ENCODE data around the gene FAM50A.

FAM50A gene

GRCh38 chrX:154462396-154462795 lies 18.5 kb downstream of the FAM50A start:
- no peak for DNase-seq (ENCODE audit: low spot score)
- in situ Hi-C loops (cut with MboI; ENCODE audit: low sequenced_read_pairs, unreplicated experiment) = no loop called here
- TF ChIP-seq CTCF (IDR thresholded peaks at IDR 0.05; ENCODE audit: borderline replicate concordance, control extremely low read depth, extremely low read depth, insufficient read depth, missing control alignments) = no peak

GRCh38 chrX:154463611-154464220 lies 19.8 kb downstream of the FAM50A start:
- TF ChIP-seq CTCF (IDR thresholded peaks at IDR 0.05; ENCODE audit: borderline replicate concordance, control extremely low read depth, extremely low read depth, insufficient read depth, missing control alignments) = no peak
- no peak for DNase-seq (ENCODE audit: low spot score)
- in situ Hi-C loops (cut with MboI; ENCODE audit: low sequenced_read_pairs, unreplicated experiment) = no loop called here

- DNase-seq (ENCODE audit: low spot score) = no peak
- in situ Hi-C loops (cut with MboI; ENCODE audit: low sequenced_read_pairs, unreplicated experiment) = no loop called here
- no peak for TF ChIP-seq CTCF (IDR thresholded peaks at IDR 0.05; ENCODE audit: borderline replicate concordance, control extremely low read depth, extremely low read depth, insufficient read depth, missing control alignments)
These were observed 20.9 kb downstream of the FAM50A start for GRCh38 chrX:154464806-154465365.

GRCh38 chrX:154465601-154466000 lies 21.7 kb downstream of the FAM50A start:
- no peak for TF ChIP-seq CTCF (IDR thresholded peaks at IDR 0.05; ENCODE audit: borderline replicate concordance, control extremely low read depth, extremely low read depth, insufficient read depth, missing control alignments)
- in situ Hi-C loops (cut with MboI; ENCODE audit: low sequenced_read_pairs, unreplicated experiment) = no loop called here
- DNase-seq (ENCODE audit: low spot score) = no peak

- DNase-seq (ENCODE audit: low spot score) = no peak
- TF ChIP-seq CTCF (IDR thresholded peaks at IDR 0.05; ENCODE audit: borderline replicate concordance, control extremely low read depth, extremely low read depth, insufficient read depth, missing control alignments) = no peak
- in situ Hi-C loops (cut with MboI; ENCODE audit: low sequenced_read_pairs, unreplicated experiment) = no loop called here
These were observed 22.1 kb downstream of the FAM50A start for GRCh38 chrX:154466036-154466435.

- DNase-seq (ENCODE audit: low spot score) = no peak
- no peak for TF ChIP-seq CTCF (IDR thresholded peaks at IDR 0.05; ENCODE audit: borderline replicate concordance, control extremely low read depth, extremely low read depth, insufficient read depth, missing control alignments)
- in situ Hi-C loops (cut with MboI; ENCODE audit: low sequenced_read_pairs, unreplicated experiment) = no loop called here
These were observed 23.0 kb downstream of the FAM50A start for GRCh38 chrX:154466907-154467306.

Data from GM13976 (cell line).